BE2C (cell line): ENCODE measurements around the gene MIF4GD. TPM values are rescaled to one million over a fixed set of nuclear protein-coding genes. Genes with fewer than 3 reads are reported as not detected.
A peak's percentile ranks its signal among the peaks of the same experiment; 100 is the strongest.

Source experiments
- DNase-seq: peaks from one replicate; pipeline ENCODE4 v3.0.0-alpha.2; 2020
- H3K27me3 ChIP-seq: fragments of 250-450 bp; sonication (Bioruptor Pico); 2 replicates; pipeline ENCODE4 v1.5.1; 2020; ENCODE audit warnings: mild to moderate bottlenecking
- H3K36me3 ChIP-seq: fragments of 250-450 bp; sonication (Bioruptor Pico); 2 replicates; pipeline ENCODE4 v1.5.1; 2020; ENCODE audit warnings: mild to moderate bottlenecking
- H3K4me1 ChIP-seq: fragments of 250-450 bp; sonication (Bioruptor Pico); 2 replicates; pipeline ENCODE4 v1.5.1; 2020
- H3K4me3 ChIP-seq: 2 replicates; pipeline ENCODE4 v1.5.1; 2011; ENCODE audit warnings: low read depth, low read length
- H3K9me3 ChIP-seq: fragments of 250-450 bp; sonication (Bioruptor Pico); 2 replicates; pipeline ENCODE4 v1.5.1; 2020
- CTCF ChIP-seq: IDR thresholded peaks from 2 replicates; pipeline ENCODE4 v1.5.1; 2012; ENCODE audit warnings: mild to moderate bottlenecking, low read depth, low read length
- polyA plus RNA-seq: library from polyadenylated mRNA; unstranded; fragments of >200 nt; gene quantifications from one replicate; pipeline ENCODE4 v1.2.1, GENCODE V29; 2012; ENCODE audit warnings: low read depth, missing spikeins; ENCODE audit not compliant: insufficient read length, insufficient read depth

The MIF4GD gene
- 61.8 TPM for polyA plus RNA-seq

GRCh38 chr17:75270966-75271232 lies at the start of gene MIF4GD:
MIF4GD (minus strand) TSS chr17:75271231; CDS start chr17:75270195, 1,036 bp downstream.
- H3K4me1 ChIP-seq, result peaks cover 19% of the 10 kb centered on the region
- TF ChIP-seq CTCF, result no peak
- H3K36me3 ChIP-seq, result peaks cover 34% of the 10 kb centered on the region
- no peaks in the 10 kb centered on the region for H3K27me3 ChIP-seq
- DNase-seq, result no peak
- peak within 1 kb of the TSS; percentile 93 for H3K4me3 ChIP-seq
- no peaks in the 10 kb centered on the region for H3K9me3 ChIP-seq

- no peak overlapping the region for H3K4me3 ChIP-seq
- H3K4me1 ChIP-seq, result no peaks in the 10 kb centered on the region
Measured at GRCh38 chr17:75319904-75320691, 49.1 kb upstream of the MIF4GD start.

GRCh38 chr17:75318615-75319222 lies 47.7 kb upstream of the MIF4GD start:
- Histone ChIP-seq H3K36me3 (peaks cover 27% of the 10 kb centered on the region), H3K4me3 (no peak overlapping the region), H3K4me1 (no peaks in the 10 kb centered on the region), H3K9me3 (no peaks in the 10 kb centered on the region), H3K27me3 (no peaks in the 10 kb centered on the region)
- DNase-seq, result no peak
- TF ChIP-seq CTCF, result no peak

More at GRCh38 chr17:75319904-75320691, 49.1 kb upstream of the MIF4GD start:
- H3K36me3 ChIP-seq, result peaks cover 31% of the 10 kb centered on the region
- no peak for TF ChIP-seq CTCF
- H3K27me3 ChIP-seq, result no peaks in the 10 kb centered on the region
- no peaks in the 10 kb centered on the region for H3K9me3 ChIP-seq
- no peak for DNase-seq

- peaks cover 27% of the 10 kb centered on the region for H3K36me3 ChIP-seq
- no peak overlapping the region for H3K4me3 ChIP-seq
- no peaks in the 10 kb centered on the region for H3K9me3 ChIP-seq
- no peak for DNase-seq
- TF ChIP-seq CTCF, result no peak
- H3K27me3 ChIP-seq, result no peaks in the 10 kb centered on the region
- no peaks in the 10 kb centered on the region for H3K4me1 ChIP-seq
Measured at GRCh38 chr17:75318211-75318610, 47.2 kb upstream of the MIF4GD start.

- Histone ChIP-seq H3K36me3 (peaks cover 26% of the 10 kb centered on the region), H3K27me3 (no peaks in the 10 kb centered on the region), H3K4me3 (no peak overlapping the region), H3K9me3 (no peaks in the 10 kb centered on the region), H3K4me1 (no peaks in the 10 kb centered on the region)
- TF ChIP-seq CTCF, result no peak
- DNase-seq, result no peak
Measured at GRCh38 chr17:75317671-75318070, 46.6 kb upstream of the MIF4GD start.

- peaks cover 15% of the 10 kb centered on the region for H3K36me3 ChIP-seq
- no peak for DNase-seq
- no peaks in the 10 kb centered on the region for H3K27me3 ChIP-seq
- no peaks in the 10 kb centered on the region for H3K9me3 ChIP-seq
- H3K4me3 ChIP-seq, result no peak overlapping the region
- TF ChIP-seq CTCF, result no peak
- no peaks in the 10 kb centered on the region for H3K4me1 ChIP-seq
Measured at GRCh38 chr17:75316253-75316652, 45.2 kb upstream of the MIF4GD start.
